ENCODE data around the gene SMARCAL1.

DNA sequence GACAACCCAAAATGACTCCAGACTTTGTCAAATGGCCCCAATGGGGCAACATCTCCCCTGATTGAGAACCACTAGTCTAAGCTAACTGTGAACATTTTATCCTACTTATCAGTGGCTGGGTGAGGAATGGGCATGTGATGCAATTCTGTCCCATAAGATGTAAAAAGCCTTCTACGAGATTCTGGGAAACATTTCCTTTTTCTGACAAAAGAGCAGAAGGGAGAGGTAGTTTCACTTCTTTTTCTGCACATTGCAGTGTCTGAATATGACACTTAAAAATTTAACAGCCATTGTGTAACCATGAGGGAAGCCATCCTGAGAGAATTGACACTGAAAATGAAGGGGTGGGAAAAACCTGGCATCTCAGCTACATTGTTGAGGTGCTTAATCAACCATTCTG lies 22.7 kb upstream of the SMARCAL1 start:
- TF ChIP-seq TAF1 (conservative IDR thresholded peaks at IDR 0.05), result no peak
- no peak for TF ChIP-seq REST (IDR thresholded peaks at IDR 0.05)
- TF ChIP-seq CTCF (IDR thresholded peaks at IDR 0.05; ENCODE audit: low read depth, low read length, missing input control), result no peak
- no peak for TF ChIP-seq NR2F2 (IDR thresholded peaks at IDR 0.05)
- no peak for TF ChIP-seq SP1 (IDR thresholded peaks at IDR 0.05)

Measured in liver (tissue), 3 donors.